ENCODE results near the gene ENO1.
"Not testable (repeated sequence)": the region's sequence is repeated elsewhere in the genome, so short reads cannot be mapped to it uniquely, and the experiment has no call there.

Gene ENO1

DNA sequence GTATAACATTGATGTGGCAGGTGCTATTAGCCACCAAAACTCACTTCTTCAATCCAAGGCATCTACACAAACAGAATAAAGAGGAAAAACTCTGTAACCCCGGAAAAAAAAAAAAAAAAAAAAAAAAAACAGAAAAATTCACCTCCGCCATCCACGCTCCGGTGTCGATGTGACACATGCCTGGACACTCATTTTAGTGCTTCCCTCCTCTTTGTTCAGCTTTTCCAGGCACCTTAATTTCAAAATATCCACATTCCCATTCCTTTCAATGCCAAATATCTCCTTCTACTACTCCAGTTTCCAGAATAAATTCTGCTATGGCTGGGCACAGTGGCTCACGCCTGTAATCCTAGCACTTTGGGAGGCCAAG, 55.2 kb downstream of the ENO1 start:
- Mint-ChIP-seq H3K36me3 (ENCODE audit: low read depth) (no peaks in the 10 kb centered on the region), H3K9me3 (no peaks in the 10 kb centered on the region), H3K27ac (no peak overlapping the region), H3K4me3 (no peak overlapping the region), H3K4me1 (ENCODE audit: low read depth) (peaks cover 4% of the 10 kb centered on the region), H3K27me3 (peaks cover 6% of the 10 kb centered on the region)
- no peak for DNase-seq

DNA sequence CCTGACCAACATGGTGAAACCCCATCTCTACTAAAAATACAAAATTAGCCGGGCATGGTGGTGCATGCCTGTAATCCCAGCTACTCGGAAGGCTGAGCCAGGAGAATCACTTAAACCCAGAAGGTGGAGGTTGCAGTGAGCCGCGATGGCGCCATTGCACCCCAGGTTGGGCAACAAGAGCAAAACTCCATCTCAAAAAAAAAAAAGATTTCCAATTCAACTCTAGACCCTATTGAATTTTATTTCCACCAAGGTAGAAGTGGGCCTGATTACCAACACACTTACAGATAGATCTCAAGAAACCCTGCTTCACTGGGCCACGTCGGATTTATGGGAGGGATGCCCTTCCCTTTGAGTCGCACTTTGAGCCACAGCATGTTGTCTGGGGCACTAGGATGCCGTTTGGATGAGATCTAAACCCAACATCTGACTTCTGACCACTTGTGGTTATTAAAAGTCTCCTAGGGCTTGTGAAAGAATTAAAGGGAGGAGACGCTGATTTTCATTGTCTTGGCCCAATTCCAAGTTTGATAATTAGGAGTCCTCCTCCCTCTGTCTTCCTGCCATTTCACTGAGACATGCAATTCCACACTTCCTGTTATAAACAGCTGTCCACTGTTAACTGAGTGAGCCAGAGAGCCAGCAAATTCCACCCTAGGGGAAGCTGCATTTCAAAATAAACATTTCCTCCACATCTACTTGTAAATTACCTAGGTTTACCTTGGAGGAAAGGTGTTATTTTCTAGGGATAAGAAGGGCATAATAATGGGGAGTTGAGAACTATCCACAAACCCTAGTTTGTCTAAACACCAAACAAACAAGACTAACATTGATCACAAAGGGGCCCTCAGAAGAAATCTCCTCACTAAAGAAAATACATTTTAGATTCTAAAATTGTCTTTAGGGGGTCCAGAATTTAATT, 55.9 kb downstream of the ENO1 start:
- H3K4me3 Mint-ChIP-seq: no peak overlapping the region
- no peaks in the 10 kb centered on the region for H3K36me3 Mint-ChIP-seq (ENCODE audit: low read depth)
- peaks cover 7% of the 10 kb centered on the region for H3K4me1 Mint-ChIP-seq (ENCODE audit: low read depth)
- H3K27ac Mint-ChIP-seq: no peak overlapping the region
- no peak for DNase-seq
- no peaks in the 10 kb centered on the region for H3K9me3 Mint-ChIP-seq
- peaks cover 6% of the 10 kb centered on the region for H3K27me3 Mint-ChIP-seq

DNA sequence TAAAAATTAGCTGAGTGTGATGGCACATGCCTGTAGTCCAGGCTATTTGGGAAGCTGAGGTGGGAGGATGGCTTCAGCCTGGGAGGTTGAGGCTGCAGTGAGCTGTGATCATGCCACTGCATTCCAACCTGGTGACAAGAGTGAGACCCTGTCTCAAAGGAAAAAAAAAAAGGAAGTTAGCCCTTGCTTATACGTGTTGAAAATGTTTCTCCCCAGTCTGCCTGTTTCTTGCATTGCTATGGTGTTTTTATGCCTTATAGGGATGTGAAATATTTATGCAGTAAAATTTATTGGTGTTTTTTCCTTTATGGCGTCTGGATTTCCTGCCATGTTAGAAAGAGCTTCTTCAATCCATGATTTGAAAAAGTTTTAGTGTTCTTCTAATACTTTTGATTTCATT, 57.4 kb downstream of the ENO1 start:
- H3K9me3 Mint-ChIP-seq: no peaks in the 10 kb centered on the region
- peaks cover 15% of the 10 kb centered on the region for H3K4me1 Mint-ChIP-seq (ENCODE audit: low read depth)
- H3K27ac Mint-ChIP-seq: no peak overlapping the region
- H3K27me3 Mint-ChIP-seq: peaks cover 6% of the 10 kb centered on the region
- H3K36me3 Mint-ChIP-seq (ENCODE audit: low read depth): peaks cover 8% of the 10 kb centered on the region
- DNase-seq: no peak
- no peak overlapping the region for H3K4me3 Mint-ChIP-seq

DNA sequence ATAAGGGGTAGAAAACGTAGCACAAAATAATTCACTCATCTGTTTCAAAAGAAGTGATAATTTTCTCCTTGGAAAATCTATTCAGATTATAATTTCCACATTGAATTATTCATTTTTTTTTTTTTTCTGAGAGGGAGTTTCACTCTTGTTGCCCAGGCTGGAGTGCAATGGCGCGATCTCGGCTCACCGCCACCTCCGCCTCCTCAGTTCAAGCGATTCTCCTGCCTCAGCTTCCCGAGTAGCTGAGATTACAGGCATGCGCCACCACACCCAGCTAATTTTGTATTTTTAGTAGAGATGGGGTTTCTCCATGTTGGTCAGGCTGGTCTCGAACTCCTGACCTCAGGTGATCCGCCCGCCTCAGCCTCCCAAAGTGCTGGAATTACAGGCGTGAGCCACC, 59.7 kb downstream of the ENO1 start:
- not testable (repeated sequence) for H3K9me3 Mint-ChIP-seq; H3K27ac Mint-ChIP-seq; H3K27me3 Mint-ChIP-seq; H3K36me3 Mint-ChIP-seq (ENCODE audit: low read depth); DNase-seq
- Mint-ChIP-seq H3K4me1 (ENCODE audit: low read depth) (peaks cover 38% of the 10 kb centered on the region), H3K4me3 (peak overlapping the region; percentile 82)

DNA sequence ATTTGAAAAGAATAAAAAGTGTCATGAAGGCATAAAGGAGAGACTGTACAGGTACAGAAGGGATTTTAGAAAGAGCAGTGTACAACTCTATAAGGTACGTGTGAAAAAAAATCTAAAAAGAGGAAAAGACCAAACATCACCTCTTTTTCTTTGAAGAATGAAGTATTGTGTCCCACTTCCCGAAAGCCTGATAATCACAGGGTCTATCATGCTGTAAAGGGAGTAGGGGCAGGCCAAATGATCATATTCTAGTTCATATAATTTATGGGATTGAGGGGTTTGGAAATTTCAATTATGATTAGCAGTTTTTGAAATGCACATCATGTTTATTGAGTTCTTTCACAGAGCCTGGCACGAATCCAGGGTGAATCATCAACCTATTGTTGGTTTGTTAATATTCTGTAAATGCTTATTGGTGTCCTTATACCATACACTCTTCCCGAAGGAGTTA, 60.1 kb downstream of the ENO1 start:
- Mint-ChIP-seq H3K27me3 (peaks cover 4% of the 10 kb centered on the region), H3K36me3 (ENCODE audit: low read depth) (peaks cover 8% of the 10 kb centered on the region), H3K4me3 (peak overlapping the region; percentile 82), H3K27ac (peak overlapping the region; percentile 92), H3K9me3 (no peaks in the 10 kb centered on the region), H3K4me1 (ENCODE audit: low read depth) (peaks cover 43% of the 10 kb centered on the region)
- DNase-seq: no peak

DNA sequence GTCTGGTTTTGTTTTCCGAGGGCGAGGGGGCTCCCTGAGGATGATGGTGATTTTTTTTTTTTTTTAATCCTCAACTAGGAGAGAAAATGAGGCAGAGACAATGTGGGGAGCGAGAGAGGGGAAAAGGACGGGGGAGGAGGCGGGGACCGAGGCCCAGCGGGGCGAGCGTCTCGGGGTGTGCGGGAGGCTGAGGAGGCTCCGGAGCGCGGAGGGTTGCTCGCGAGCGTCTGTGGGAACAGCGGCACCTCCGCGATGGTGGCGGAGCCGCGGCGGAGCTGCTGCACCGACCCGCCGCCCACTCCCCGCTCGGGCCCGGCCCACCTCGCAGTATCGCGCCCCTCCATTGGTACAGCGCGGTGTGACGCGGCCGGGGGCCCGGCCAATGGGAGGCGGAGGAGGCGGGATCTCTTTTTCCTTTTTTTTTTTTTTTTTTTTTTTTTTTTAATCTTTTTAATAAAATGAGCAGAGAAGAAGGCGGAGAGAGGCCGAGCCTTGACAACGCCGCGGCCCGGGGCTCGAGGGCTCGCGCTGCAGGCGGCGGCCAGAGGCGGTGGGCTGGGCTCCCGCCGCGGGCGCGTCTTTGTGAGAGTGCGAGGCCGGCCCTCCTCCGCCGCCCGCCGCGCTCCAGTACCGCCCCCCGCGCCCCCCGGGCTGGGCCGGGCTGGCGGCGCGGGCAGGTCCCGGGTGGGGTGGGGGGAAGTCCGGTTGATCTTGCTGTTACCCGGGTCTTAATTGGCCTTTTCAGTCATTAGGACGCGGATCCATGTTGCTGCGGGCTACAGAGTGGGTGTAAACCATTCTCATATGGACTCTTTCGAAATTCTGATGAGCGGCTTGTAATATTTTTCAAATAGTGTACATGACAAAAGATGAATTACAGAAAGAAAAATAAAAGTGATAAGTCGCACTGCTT, 60.8 kb downstream of the ENO1 start, which contains the start of gene RERE:
Gene RERE (minus strand): TSS at position 229 of the 913 bp plus-strand sequence.
- peaks cover 3% of the 10 kb centered on the region for H3K27me3 Mint-ChIP-seq

DNA sequence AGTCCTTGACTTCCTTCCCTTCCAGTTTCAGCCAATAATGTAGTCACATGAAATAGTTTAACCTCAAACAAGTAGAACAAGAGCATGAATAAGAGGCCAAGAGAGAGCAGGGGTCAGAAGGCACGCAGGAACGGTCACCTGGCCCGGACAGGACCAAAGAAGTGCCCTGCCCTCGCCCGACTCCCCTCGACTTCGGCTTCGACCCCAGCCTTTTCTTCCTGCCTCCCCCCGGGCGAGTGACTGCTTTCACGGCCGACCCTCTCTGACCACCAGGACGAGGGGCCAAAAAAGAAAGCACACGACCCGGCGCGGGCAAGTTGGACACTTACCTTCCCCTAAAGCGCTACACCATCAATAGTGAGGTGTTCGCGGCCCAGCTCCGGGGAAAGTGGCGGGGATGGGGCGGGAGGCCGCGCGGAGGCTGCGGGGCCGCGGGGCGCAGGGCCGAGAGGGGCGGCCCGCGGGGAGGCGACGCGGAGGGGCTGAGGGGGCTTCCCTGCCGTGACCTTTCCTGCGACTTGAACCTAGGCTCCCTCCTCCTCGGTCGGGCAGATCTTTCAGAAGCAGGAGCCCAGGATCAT, 61.6 kb downstream of the ENO1 start:
- H3K9me3 Mint-ChIP-seq: no peaks in the 10 kb centered on the region
- peaks cover 8% of the 10 kb centered on the region for H3K36me3 Mint-ChIP-seq (ENCODE audit: low read depth)
- H3K4me3 Mint-ChIP-seq: peak overlapping the region; percentile 94
- peak; percentile 61 for DNase-seq
- peaks cover 53% of the 10 kb centered on the region for H3K4me1 Mint-ChIP-seq (ENCODE audit: low read depth)
- H3K27me3 Mint-ChIP-seq: peaks cover 3% of the 10 kb centered on the region
- peak overlapping the region; percentile 98 for H3K27ac Mint-ChIP-seq

More for the DNA sequence above, 60.8 kb downstream of the ENO1 start, which contains the start of gene RERE:
- H3K4me3 Mint-ChIP-seq: peak within 1 kb of the TSS; percentile 94
- peak; percentile 99 for DNase-seq
- peaks cover 49% of the 10 kb centered on the region for H3K4me1 Mint-ChIP-seq (ENCODE audit: low read depth)
- peaks cover 8% of the 10 kb centered on the region for H3K36me3 Mint-ChIP-seq (ENCODE audit: low read depth)
- H3K9me3 Mint-ChIP-seq: no peaks in the 10 kb centered on the region
- H3K27ac Mint-ChIP-seq: peak within 1 kb of the TSS; percentile 98

DNA sequence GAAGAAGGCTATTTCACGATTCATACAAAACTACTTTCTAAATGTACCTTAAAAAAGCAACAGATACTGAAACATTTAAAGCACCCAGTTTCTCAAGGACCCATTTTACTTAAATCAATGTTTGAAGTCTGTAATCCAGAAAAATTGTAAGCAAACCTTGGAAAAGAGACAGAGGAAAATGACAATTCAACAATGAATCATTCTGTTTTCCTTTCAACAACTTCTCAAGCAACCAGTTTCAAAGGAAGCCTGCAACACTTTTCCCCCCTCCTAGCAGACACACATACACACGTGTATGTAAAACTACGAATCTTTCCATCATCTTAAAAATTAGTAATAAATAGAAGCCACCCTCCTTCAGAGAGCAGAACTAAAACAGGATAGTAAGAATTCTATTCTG, 62.2 kb downstream of the ENO1 start:
- DNase-seq: no peak
- no peaks in the 10 kb centered on the region for H3K9me3 Mint-ChIP-seq
- H3K27me3 Mint-ChIP-seq: peaks cover 3% of the 10 kb centered on the region
- peaks cover 58% of the 10 kb centered on the region for H3K4me1 Mint-ChIP-seq (ENCODE audit: low read depth)
- peak overlapping the region; percentile 98 for H3K27ac Mint-ChIP-seq
- peaks cover 8% of the 10 kb centered on the region for H3K36me3 Mint-ChIP-seq (ENCODE audit: low read depth)
- H3K4me3 Mint-ChIP-seq: peak overlapping the region; percentile 94

DNA sequence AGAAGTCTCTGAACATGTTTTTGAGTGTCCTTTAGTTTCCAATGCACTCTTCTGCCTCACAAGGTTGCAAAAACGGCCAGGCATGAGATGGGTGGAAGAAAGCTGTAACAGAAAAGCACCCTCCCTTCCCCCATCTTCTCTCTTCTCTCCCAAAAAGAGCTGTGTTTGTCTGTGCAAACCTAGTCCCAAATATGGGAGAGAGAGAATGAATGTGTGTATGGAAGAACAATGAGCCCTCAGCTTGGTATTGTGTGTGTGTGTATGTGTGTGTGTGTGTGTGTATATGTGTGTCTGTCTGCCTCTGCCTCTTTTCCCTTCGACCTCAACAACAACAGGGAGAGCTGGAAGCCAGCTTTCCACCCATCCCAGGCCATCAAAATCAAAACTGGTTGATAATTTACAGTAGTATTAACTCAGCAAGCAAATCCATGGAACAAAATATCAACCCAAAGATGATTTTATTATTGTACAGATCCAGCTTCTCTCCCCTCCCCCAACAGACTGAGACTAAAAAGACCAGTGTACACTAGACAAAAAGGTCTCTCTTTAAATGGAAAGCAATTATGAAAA, 62.8 kb downstream of the ENO1 start:
- Mint-ChIP-seq H3K9me3 (no peaks in the 10 kb centered on the region), H3K27ac (peak overlapping the region; percentile 2), H3K4me1 (ENCODE audit: low read depth) (peaks cover 61% of the 10 kb centered on the region), H3K36me3 (ENCODE audit: low read depth) (peaks cover 8% of the 10 kb centered on the region), H3K27me3 (no peaks in the 10 kb centered on the region), H3K4me3 (peak overlapping the region; percentile 94)
- DNase-seq: no peak

DNA sequence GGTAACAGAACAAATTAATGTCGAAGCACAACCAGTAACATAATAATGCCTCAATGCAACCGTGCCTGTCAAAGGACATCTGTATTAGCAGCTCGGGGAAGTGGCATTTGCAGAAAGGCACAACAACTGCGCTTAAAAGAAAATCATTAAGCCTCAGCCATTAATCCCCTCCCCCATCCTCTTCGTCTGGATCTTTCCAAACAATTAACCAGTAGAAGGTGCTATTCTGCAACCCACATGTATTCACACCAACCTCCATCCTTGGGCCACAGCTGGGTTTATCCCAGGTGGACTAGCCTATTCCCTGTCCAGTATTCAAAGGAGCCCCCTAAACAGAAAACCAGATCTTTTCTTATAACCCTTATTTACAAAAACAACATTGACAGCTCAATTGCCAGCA, 63.6 kb downstream of the ENO1 start:
- peaks cover 62% of the 10 kb centered on the region for H3K4me1 Mint-ChIP-seq (ENCODE audit: low read depth)
- no peaks in the 10 kb centered on the region for H3K27me3 Mint-ChIP-seq
- peaks cover 8% of the 10 kb centered on the region for H3K36me3 Mint-ChIP-seq (ENCODE audit: low read depth)
- no peak overlapping the region for H3K27ac Mint-ChIP-seq
- DNase-seq: no peak
- no peaks in the 10 kb centered on the region for H3K9me3 Mint-ChIP-seq
- peak overlapping the region; percentile 21 for H3K4me3 Mint-ChIP-seq

DNA sequence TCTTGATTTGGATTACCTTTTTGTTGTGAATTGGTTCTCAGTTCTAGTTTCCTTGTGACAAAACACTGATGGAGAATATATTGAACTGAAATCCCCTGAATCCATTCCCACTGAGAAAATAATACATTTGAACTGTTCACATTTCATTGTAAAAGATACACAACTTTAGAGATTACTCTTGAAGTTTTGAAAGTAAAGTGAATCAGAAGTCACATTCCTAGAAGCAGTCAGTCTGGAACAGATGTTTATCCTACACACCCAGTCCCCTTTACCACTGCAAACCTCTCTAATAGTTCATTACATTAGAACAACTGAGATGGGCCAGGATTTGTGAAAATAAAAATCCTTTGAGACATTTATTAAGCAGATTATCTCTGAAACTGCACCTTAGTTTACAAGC, 64.5 kb downstream of the ENO1 start:
- Mint-ChIP-seq H3K27ac (peak overlapping the region; percentile 79), H3K9me3 (no peaks in the 10 kb centered on the region), H3K36me3 (ENCODE audit: low read depth) (peaks cover 8% of the 10 kb centered on the region), H3K4me3 (peak overlapping the region; percentile 33), H3K4me1 (ENCODE audit: low read depth) (peaks cover 62% of the 10 kb centered on the region), H3K27me3 (no peaks in the 10 kb centered on the region)
- no peak for DNase-seq

DNA sequence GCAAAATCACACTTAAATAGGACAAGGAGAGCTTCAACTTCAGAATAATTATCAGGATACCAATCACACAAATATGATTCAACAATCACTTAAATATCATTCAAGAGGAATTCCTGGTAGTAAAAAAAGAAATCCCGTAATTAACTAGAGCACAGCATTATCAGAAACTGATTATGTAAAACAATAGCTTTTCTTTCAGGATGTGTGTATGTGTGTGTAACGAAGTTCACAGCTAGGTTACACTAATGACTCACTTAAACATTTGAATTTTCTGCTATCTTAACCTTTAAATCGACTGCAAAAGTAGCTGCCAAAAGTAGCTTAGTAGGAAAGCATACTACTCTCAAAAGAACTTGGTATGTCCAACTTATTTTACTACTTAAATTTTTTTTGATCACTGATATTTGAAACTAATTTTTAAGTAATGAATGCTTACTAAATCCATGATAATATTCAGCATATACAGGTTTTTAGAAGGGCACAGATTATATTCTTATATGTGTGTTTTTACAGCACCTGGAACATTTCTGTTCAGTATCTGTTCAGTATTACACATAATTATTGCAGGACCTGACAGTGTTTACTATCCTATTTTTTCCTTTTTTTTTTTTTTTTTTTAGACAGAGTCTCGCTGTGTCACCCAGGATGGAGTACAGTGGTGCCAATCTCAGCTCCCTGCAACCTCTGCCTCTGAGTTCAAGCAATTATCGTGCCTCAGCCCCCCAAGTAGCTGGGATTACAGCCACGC, 65.3 kb downstream of the ENO1 start:
- peaks cover 59% of the 10 kb centered on the region for H3K4me1 Mint-ChIP-seq (ENCODE audit: low read depth)
- H3K9me3 Mint-ChIP-seq: no peaks in the 10 kb centered on the region
- no peaks in the 10 kb centered on the region for H3K27me3 Mint-ChIP-seq
- H3K27ac Mint-ChIP-seq: peak overlapping the region; percentile 79
- DNase-seq: no peak
- peak overlapping the region; percentile 4 for H3K4me3 Mint-ChIP-seq
- peaks cover 8% of the 10 kb centered on the region for H3K36me3 Mint-ChIP-seq (ENCODE audit: low read depth)

DNA sequence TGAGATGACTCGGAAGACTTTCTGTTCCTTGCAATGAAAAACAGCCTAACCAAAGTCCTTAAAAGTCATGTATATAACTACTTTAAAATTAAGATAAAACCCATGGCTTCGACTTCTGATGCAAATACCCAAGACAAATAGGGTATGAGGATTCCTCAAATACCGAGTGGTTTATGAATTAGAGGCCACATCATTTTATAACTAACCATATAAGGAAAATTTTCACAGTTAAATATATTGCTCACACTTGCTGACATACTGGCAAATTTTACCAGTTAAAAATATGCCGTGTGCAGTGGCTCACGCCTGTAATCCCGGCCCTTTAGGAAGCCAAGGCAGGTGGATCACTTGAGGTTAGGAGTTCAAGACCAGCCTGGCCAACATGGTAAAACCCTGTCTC, 66.4 kb downstream of the ENO1 start:
- Mint-ChIP-seq H3K9me3 (no peaks in the 10 kb centered on the region), H3K4me3 (no peak overlapping the region), H3K36me3 (ENCODE audit: low read depth) (peaks cover 5% of the 10 kb centered on the region), H3K4me1 (ENCODE audit: low read depth) (peaks cover 56% of the 10 kb centered on the region), H3K27ac (no peak overlapping the region), H3K27me3 (no peaks in the 10 kb centered on the region)
- no peak for DNase-seq

Measured in activated T-cell treated with anti-CD3 and anti-CD28 coated beads, Interleukin-2, amount 50 U/mL, for 24 hours (primary cell).